Sigmoid colon (tissue), 7 donors: ENCODE data around the gene USO1. TPM values are rescaled to one million over a fixed set of nuclear protein-coding genes. Genes with fewer than 3 reads are reported as not detected.
"Not testable (repeated sequence)": the region's sequence is repeated elsewhere in the genome, so short reads cannot be mapped to it uniquely, and the experiment has no call there.

Experiments used
- DNase-seq: peaks from one replicate; pipeline ENCODE4 v3.0.0-alpha.2; 2019
- H3K27ac ChIP-seq, 4 donors: fragments of 200-600 bp; sonication (generic); one replicate each; pipeline ENCODE4 v1.5.1; 2016 to 2019; ENCODE audit warnings: mild to moderate bottlenecking in 1 of 4
- H3K27me3 ChIP-seq, 3 donors: fragments of 200-600 bp; sonication (generic); one replicate each; pipeline ENCODE4 v1.5.1; 2019; ENCODE audit warnings: mild to moderate bottlenecking in 1 of 3
- H3K36me3 ChIP-seq, 4 donors: fragments of 200-600 bp; sonication (generic); one replicate each; pipeline ENCODE4 v1.5.1; 2016 to 2019
- H3K4me1 ChIP-seq, 4 donors: fragments of 200-600 bp; sonication (generic); one replicate each; pipeline ENCODE4 v1.5.1; 2017 to 2019
- H3K4me3 ChIP-seq, 4 donors: fragments of 200-600 bp; sonication (generic); one replicate each; pipeline ENCODE4 v1.5.1; 2017 to 2019; ENCODE audit warnings: mild to moderate bottlenecking in 2 of 4, moderate library complexity in 1 of 4
- H3K9me3 ChIP-seq, 4 donors: fragments of 200-600 bp in 3 of 4; sonication (generic) in 3 of 4; one replicate each; pipeline versions ENCODE4 v1.5.1 to v1.6.1; 2013 to 2019
- EP300 ChIP-seq, 4 donors: sonication (generic); formaldehyde crosslinking; IDR thresholded peaks; one replicate each; pipeline ENCODE4 v1.6.1; 2017; ENCODE audit warnings: antibody characterized with exemption in 4 of 4
- POLR2A ChIP-seq, 2 donors: fragments of 450-650 bp; IDR thresholded peaks; one replicate each; pipeline ENCODE4 v1.6.1; 2016; ENCODE audit warnings: antibody characterized with exemption in 2 of 2, mild to moderate bottlenecking in 2 of 2, moderate library complexity in 2 of 2
- POLR2AphosphoS5 ChIP-seq, 4 donors: sonication (generic); formaldehyde crosslinking; IDR thresholded peaks; one replicate each; pipeline ENCODE4 v1.6.1; 2017; ENCODE audit warnings: antibody characterized with exemption in 4 of 4
- WGBS, 2 donors: extraction: QIAGEN DNeasy Blood & Tissue Kit; methylation state at CpG; one replicate each; pipeline ENCODE4 v1.1.7; 2013; 5-methylcytosine and 5-hydroxymethylcytosine counted together
- intact Hi-C: fragments of 100-400 bp; cut with DNase I; formaldehyde crosslinking; loops from one replicate; pipeline ENCODE4 v1.15.1; 2023
- polyA plus RNA-seq, 3 donors: library from polyadenylated mRNA; stranded (reverse); fragments of 200-250 nt; gene quantifications; one replicate each; pipeline ENCODE4 v1.2.3, GENCODE V29; 2013
- total RNA-seq, 4 donors: library from RNA; depleted of rRNA; stranded (reverse); fragments of >200 nt; gene quantifications; one replicate each; pipeline ENCODE4 v1.1.0, GENCODE V29; 2016
- TF ChIP-seq, protein P1 (sequence below), 4 experiments: fragments of 450-650 bp in 3 of 4; fragments of 200-600 bp in 1 of 4; IDR thresholded peaks; one replicate each; pipeline ENCODE4 v1.5.1; 2016 to 2019; ENCODE audit warnings: antibody characterized with exemption in 4 of 4, mild to moderate bottlenecking in 3 of 4, moderate library complexity in 2 of 4
- donor health status: healthy with polysubstance abuse.
- donor health status: Bipolar disorder and iron deficiency.
- donor health status: healthy.

Gene USO1
- total and polyA plus RNA-seq, 7 donors: 21.0 to 99.4 (median 66.5) TPM

DNA sequence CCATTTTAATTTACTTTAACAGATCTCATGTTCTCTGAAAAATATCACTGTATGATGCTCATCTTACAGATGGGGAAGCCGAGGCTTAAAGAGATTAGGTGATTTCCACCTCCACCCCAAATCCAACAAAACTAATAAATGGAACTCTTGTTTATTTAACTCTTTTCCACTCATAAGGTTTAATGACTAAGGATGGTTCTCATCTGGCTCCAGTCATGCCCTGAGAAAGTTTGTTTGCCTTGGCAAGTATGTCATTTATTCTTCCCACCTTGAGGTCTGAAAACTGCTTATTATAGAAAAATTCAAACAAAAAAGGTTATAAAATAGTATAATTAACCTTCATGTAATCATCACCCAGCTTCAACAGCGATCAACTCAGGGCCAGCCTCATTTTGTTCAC, 121.6 kb downstream of the USO1 start:
- no peak overlapping the region for H3K4me3 ChIP-seq
- no peak for DNase-seq
- peaks cover 0 to 18% (median 14%) of the 10 kb centered on the region in 4 donors for H3K4me1 ChIP-seq
- no peaks in the 10 kb centered on the region for H3K9me3 ChIP-seq
- intact Hi-C loops: loop anchor here (10.0 kb wide), 1 partner anchor 911 kb away; the partner anchor contains the start of gene PARM1
- peak overlapping the region in 2 of 4 donors; percentile 3 to 6 for H3K27ac ChIP-seq
- H3K36me3 ChIP-seq: no peaks in the 10 kb centered on the region
- H3K27me3 ChIP-seq: no peaks in the 10 kb centered on the region
- TF ChIP-seq, protein P1, sequence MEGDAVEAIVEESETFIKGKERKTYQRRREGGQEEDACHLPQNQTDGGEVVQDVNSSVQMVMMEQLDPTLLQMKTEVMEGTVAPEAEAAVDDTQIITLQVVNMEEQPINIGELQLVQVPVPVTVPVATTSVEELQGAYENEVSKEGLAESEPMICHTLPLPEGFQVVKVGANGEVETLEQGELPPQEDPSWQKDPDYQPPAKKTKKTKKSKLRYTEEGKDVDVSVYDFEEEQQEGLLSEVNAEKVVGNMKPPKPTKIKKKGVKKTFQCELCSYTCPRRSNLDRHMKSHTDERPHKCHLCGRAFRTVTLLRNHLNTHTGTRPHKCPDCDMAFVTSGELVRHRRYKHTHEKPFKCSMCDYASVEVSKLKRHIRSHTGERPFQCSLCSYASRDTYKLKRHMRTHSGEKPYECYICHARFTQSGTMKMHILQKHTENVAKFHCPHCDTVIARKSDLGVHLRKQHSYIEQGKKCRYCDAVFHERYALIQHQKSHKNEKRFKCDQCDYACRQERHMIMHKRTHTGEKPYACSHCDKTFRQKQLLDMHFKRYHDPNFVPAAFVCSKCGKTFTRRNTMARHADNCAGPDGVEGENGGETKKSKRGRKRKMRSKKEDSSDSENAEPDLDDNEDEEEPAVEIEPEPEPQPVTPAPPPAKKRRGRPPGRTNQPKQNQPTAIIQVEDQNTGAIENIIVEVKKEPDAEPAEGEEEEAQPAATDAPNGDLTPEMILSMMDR (IDR thresholded peaks at IDR 0.05): no peak
- TF ChIP-seq POLR2A (IDR thresholded peaks at IDR 0.05): no peak
- TF ChIP-seq EP300 (IDR thresholded peaks at IDR 0.05): no peak
- TF ChIP-seq POLR2AphosphoS5 (IDR thresholded peaks at IDR 0.05): no peak
- 32 to 69% methylated on average over 2 of the region's 2 CpGs for WGBS, 2 donors

DNA sequence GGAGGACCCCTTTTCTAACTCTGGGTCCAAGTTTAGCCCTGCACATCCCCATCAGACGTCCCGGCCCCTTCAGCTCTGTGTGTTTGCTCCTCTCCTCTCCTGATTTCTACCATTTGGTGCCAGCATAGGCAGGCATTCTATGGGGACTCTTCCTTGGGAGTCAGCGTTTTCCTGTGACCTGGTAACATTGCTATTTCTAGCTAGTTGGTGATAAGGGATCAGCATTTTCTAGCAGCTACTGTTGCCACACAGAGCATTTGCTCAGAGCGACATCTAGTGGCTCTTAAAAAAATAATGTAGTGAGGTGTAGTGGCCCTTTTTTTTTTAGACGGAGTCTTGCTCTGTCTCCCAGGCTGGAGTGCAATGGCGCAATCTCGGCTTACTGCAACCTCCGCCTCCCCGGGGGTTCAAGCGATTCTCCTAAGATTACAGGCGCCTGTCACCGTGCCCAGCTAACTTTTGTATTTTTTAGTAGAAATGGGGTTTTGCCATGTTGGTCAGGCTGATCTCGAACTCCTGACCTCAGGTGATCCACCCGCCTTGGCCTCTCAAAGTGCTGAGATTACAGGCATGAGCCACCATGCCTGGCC, 123.9 kb downstream of the USO1 start:
- not testable (repeated sequence) for DNase-seq, H3K36me3 ChIP-seq, H3K27ac ChIP-seq, H3K27me3 ChIP-seq, H3K4me3 ChIP-seq, H3K9me3 ChIP-seq
- 24 to 28% methylated on average over 14 of the region's 14 CpGs for WGBS, 2 donors
- intact Hi-C loops: loop anchor here (10.0 kb wide), 1 partner anchor 913 kb away; the partner anchor contains the start of gene PARM1
- TF ChIP-seq, protein P1 (IDR thresholded peaks at IDR 0.05): peak; percentile 24 to 64 (median 44)
- H3K4me1 ChIP-seq: peaks cover 0 to 18% (median 14%) of the 10 kb centered on the region in 4 donors

DNA sequence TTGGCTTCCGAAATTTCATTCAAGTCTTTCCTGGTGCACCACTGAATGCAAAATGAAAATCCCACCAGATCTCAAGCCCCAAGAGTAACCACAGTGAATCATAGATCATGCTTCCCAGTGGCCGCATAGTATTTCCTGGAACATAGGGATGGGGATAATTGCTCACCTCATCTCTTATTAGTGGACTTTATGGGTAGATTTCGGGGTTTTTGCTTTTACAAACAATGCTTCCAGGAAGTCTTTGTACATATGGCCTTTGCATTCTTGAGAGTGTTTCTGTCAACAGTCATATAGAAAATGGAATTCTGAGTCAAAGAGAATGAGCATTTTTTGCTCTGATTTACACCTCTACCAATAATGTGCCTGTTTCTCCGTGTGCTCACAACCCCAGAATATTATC, 124.5 kb downstream of the USO1 start:
- Histone ChIP-seq H3K9me3 (no peaks in the 10 kb centered on the region), H3K27ac (no peak overlapping the region), H3K27me3 (no peaks in the 10 kb centered on the region), H3K36me3 (no peaks in the 10 kb centered on the region), H3K4me1 (peaks cover 0 to 16% (median 12%) of the 10 kb centered on the region in 4 donors), H3K4me3 (no peak overlapping the region)
- intact Hi-C loops: loop anchor here (10.0 kb wide), 1 partner anchor 914 kb away; the partner anchor contains the start of gene PARM1
- DNase-seq: no peak
- WGBS, 2 donors: 72 to 85% methylated on average over 4 of the region's 4 CpGs
- TF ChIP-seq POLR2A (IDR thresholded peaks at IDR 0.05): no peak
- no peak for TF ChIP-seq EP300 (IDR thresholded peaks at IDR 0.05)
- TF ChIP-seq, protein P1 (IDR thresholded peaks at IDR 0.05): no peak
- TF ChIP-seq POLR2AphosphoS5 (IDR thresholded peaks at IDR 0.05): no peak

DNA sequence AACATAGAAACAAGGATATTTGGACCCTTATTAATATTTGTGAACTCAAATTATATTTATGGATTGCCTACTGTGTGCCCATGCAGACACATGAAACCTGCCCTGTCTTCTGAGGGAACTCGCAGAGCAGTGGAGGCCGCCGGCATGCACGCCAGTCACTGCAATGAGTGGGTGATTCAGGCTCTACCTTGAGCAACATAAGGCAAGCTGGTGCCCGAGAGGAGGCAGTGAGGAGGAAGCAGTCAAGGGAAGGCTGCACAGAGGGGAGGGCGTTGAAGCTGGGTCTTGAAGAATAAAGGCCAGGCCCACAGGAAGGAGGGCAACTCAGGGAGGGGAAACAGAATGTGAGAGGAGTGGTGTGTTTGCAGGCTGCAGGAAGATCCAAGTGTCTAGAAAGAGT, 125.1 kb downstream of the USO1 start:
- intact Hi-C loops: loop anchor here (10.0 kb wide), 1 partner anchor 915 kb away; the partner anchor contains the start of gene PARM1
- WGBS, 2 donors: 68 to 86% methylated on average over 6 of the region's 6 CpGs
- peaks cover 0 to 13% (median 6%) of the 10 kb centered on the region in 4 donors for H3K4me1 ChIP-seq
- no peaks in the 10 kb centered on the region for H3K36me3 ChIP-seq
- no peak overlapping the region for H3K4me3 ChIP-seq
- TF ChIP-seq, protein P1 (IDR thresholded peaks at IDR 0.05): no peak
- no peak for TF ChIP-seq EP300 (IDR thresholded peaks at IDR 0.05)
- TF ChIP-seq POLR2A (IDR thresholded peaks at IDR 0.05): no peak
- no peak for TF ChIP-seq POLR2AphosphoS5 (IDR thresholded peaks at IDR 0.05)
- DNase-seq: no peak
- no peaks in the 10 kb centered on the region for H3K9me3 ChIP-seq
- H3K27me3 ChIP-seq: no peaks in the 10 kb centered on the region
- H3K27ac ChIP-seq: no peak overlapping the region

DNA sequence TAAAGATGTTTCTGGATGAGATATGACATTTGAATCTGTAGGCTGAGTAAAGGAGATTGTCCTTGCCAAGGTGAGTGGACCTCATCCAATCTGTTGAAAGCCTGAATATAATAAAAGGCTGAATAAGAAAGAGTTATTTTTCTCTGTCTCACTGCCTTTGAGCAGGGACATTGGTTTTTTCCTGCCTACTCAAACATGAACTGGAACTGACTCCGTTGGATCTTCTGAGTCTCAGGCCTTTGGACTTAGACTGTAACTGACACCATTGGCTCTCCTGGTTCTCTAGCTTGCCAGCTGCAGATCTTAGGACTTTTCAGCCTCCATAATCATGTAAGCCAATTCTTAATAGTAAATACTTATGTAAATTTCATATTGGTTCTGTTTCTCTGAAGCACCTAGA, 134.3 kb downstream of the USO1 start:
- H3K27ac ChIP-seq: no peak overlapping the region
- no peaks in the 10 kb centered on the region for H3K36me3 ChIP-seq
- no peak for DNase-seq
- 55 to 94% methylated on average over 1 of the region's 1 CpG for WGBS, 2 donors
- H3K9me3 ChIP-seq: peaks cover 0 to 3% (median 0%) of the 10 kb centered on the region in 4 donors
- H3K27me3 ChIP-seq: no peaks in the 10 kb centered on the region
- H3K4me3 ChIP-seq: no peak overlapping the region
- H3K4me1 ChIP-seq: no peaks in the 10 kb centered on the region
- no peak for TF ChIP-seq POLR2AphosphoS5 (IDR thresholded peaks at IDR 0.05)
- intact Hi-C loops: no loop called here
